Measurements from ENCODE around the gene ZCCHC13. TPM values are rescaled to one million over a fixed set of nuclear protein-coding genes. Genes with fewer than 3 reads are reported as not detected.

ZCCHC13 gene
- total and polyA plus RNA-seq, 4 donors = not detected

DNA sequence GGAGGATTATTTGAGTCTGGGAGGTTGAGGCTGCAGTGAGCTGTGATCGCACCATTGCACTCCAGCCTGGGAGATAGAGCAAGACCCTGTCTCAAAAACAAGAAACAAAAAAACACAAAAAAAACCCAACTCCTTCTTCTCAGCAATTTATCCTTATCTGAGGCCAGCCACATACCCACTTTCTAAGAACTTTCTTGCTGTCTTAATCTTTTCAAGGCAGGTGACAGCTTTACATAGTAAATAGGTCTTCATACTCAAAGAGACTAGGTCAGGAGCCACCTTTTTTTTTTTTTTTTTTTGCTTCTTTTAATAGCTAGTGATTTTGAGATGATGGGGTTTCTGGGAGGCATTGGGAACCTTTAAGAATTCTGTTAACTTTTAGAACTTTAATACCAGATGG, 26.1 kb upstream of the ZCCHC13 start:
- ATAC-seq (ENCODE audit: insufficient read depth, low FRiP score) = no peak
- Histone ChIP-seq H3K27ac (ENCODE audit: low read depth in 1 of 2, low read length in 1 of 2) (no peak overlapping the region), H3K9me3 (ENCODE audit: control insufficient read depth in 4 of 4, insufficient read depth in 3 of 4, low read length in 3 of 4) (no peaks in the 10 kb centered on the region), H3K9ac (ENCODE audit: insufficient read depth in 1 of 2, low read length in 2 of 2) (no peak overlapping the region), H3K4me1 (ENCODE audit: control insufficient read depth in 5 of 5, insufficient read depth in 5 of 5, low read length in 5 of 5) (no peaks in the 10 kb centered on the region), H3K36me3 (ENCODE audit: control insufficient read depth in 4 of 4, insufficient read depth in 4 of 4, low read length in 4 of 4) (peaks cover 8 to 30% (median 12%) of the 10 kb centered on the region in 4 donors), H3K4me3 (no peak overlapping the region), H3K27me3 (ENCODE audit: control insufficient read depth in 3 of 3, insufficient read depth in 3 of 3, low read length in 2 of 3) (peaks cover 0 to 4% (median 0%) of the 10 kb centered on the region in 3 donors)
- no peak for DNase-seq
- TF ChIP-seq CTCF (IDR thresholded peaks at IDR 0.05; ENCODE audit: control extremely low read depth, extremely low read depth) = no peak
- WGBS, 2 donors = 100% methylated on average over 1 of the region's 1 CpG

- Histone ChIP-seq H3K9ac (ENCODE audit: insufficient read depth in 1 of 2, low read length in 2 of 2) (no peak overlapping the region), H3K9me3 (ENCODE audit: control insufficient read depth in 4 of 4, insufficient read depth in 3 of 4, low read length in 3 of 4) (no peaks in the 10 kb centered on the region), H3K4me1 (ENCODE audit: control insufficient read depth in 5 of 5, insufficient read depth in 5 of 5, low read length in 5 of 5) (no peaks in the 10 kb centered on the region), H3K27ac (ENCODE audit: low read depth in 1 of 2, low read length in 1 of 2) (no peak overlapping the region), H3K36me3 (ENCODE audit: control insufficient read depth in 4 of 4, insufficient read depth in 4 of 4, low read length in 4 of 4) (peaks cover 5 to 22% (median 10%) of the 10 kb centered on the region in 4 donors), H3K4me3 (no peak overlapping the region), H3K27me3 (ENCODE audit: control insufficient read depth in 3 of 3, insufficient read depth in 3 of 3, low read length in 2 of 3) (peaks cover 0 to 4% (median 2%) of the 10 kb centered on the region in 3 donors)
- DNase-seq (no peak), ATAC-seq (ENCODE audit: insufficient read depth, low FRiP score) (no peak)
- TF ChIP-seq CTCF (IDR thresholded peaks at IDR 0.05; ENCODE audit: control extremely low read depth, extremely low read depth) = no peak
- WGBS, 2 donors = 65 to 89% methylated on average over 3 of the region's 3 CpGs
Measured at GRCh38 chrX:74280759-74281158, 23.2 kb upstream of the ZCCHC13 start.

DNA sequence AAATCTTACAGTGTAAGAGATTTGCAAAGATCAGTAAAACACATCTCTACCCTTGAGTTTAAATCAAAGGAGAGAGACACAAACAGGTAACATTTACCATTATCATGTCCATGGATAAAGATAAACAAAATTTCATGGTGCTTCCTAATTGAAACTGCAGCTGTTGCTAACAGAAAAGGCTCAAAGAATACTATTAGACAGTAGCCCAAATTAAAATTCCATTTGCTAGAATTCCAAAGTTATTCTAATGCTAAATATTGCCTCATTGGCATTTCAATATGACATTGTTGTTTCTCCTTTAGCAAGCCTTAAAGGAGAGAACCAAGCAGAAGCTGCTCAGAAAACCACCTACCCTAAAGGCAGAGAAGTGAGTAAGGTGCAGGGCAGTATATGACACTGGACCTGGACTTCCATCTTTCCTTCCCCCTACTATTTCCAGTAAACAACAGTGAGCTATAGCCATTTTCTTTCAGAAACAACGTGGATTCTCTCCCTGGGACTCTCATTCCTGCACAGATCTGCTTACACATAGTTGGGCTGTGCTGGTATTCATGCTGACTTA, 19.5 kb upstream of the ZCCHC13 start:
- ATAC-seq (ENCODE audit: insufficient read depth, low FRiP score) = no peak
- H3K4me3 ChIP-seq = no peak overlapping the region
- H3K9me3 ChIP-seq (ENCODE audit: control insufficient read depth in 4 of 4, insufficient read depth in 3 of 4, low read length in 3 of 4) = no peaks in the 10 kb centered on the region
- H3K4me1 ChIP-seq (ENCODE audit: control insufficient read depth in 5 of 5, insufficient read depth in 5 of 5, low read length in 5 of 5) = peaks cover 0 to 3% (median 0%) of the 10 kb centered on the region in 5 donors
- no peak for DNase-seq
- no peak overlapping the region for H3K27ac ChIP-seq (ENCODE audit: low read depth in 1 of 2, low read length in 1 of 2)
- 13 to 59% methylated on average over 1 of the region's 1 CpG for WGBS, 2 donors
- no peak overlapping the region for H3K9ac ChIP-seq (ENCODE audit: insufficient read depth in 1 of 2, low read length in 2 of 2)
- no peak for TF ChIP-seq CTCF (IDR thresholded peaks at IDR 0.05; ENCODE audit: control extremely low read depth, extremely low read depth)
- H3K36me3 ChIP-seq (ENCODE audit: control insufficient read depth in 4 of 4, insufficient read depth in 4 of 4, low read length in 4 of 4) = peaks cover 4 to 12% (median 9%) of the 10 kb centered on the region in 4 donors
- peaks cover 0 to 4% (median 3%) of the 10 kb centered on the region in 3 donors for H3K27me3 ChIP-seq (ENCODE audit: control insufficient read depth in 3 of 3, insufficient read depth in 3 of 3, low read length in 2 of 3)

Measured in lung (tissue), 12 donors.